PC-9 (cell line): ENCODE data around the gene NOM1. TPM values are rescaled to one million over a fixed set of nuclear protein-coding genes. Genes with fewer than 3 reads are reported as not detected.

ENCODE experiments used
- BruUV-seq: library from RNA; stranded (reverse); fragments of 400-500 nt; replicated peaks from 2 replicates; lab custom pipeline; 2021; lab: Mats Ljungman, UMichigan
- CTCF ChIA-PET: fragments of 300-600 bp; sonication (Branson Sonifier 250); formaldehyde crosslinking; loops from one replicate; lab custom pipeline; 2022; ENCODE audit warnings: antibody characterized with exemption; lab: Charles Lee
- POLR2A ChIA-PET: fragments of 300-600 bp; sonication (Branson Sonifier 250); formaldehyde crosslinking; loops from one replicate; lab custom pipeline; 2022; ENCODE audit warnings: antibody characterized with exemption; ENCODE audit not compliant: unreplicated experiment; lab: Charles Lee
- DNase-seq, 2 experiments: peaks; one replicate each; pipeline versions ENCODE4 v3.0.0 to v3.0.0-alpha.2; 2015 to 2022; ENCODE audit warnings: mixed read lengths in 1 of 2
- H2AFZ ChIP-seq: fragments of 200-600 bp; sonication (generic); 2 replicates; pipeline ENCODE4 v1.8.1; 2017; ENCODE audit warnings: antibody characterized with exemption
- H3F3A ChIP-seq: fragments of 200-600 bp; sonication (generic); 2 replicates; pipeline ENCODE4 v1.8.1; 2017; ENCODE audit warnings: antibody characterized with exemption, mild to moderate bottlenecking, low read depth; ENCODE audit not compliant: insufficient read depth
- H3K27ac ChIP-seq: fragments of 200-600 bp; sonication (generic); 2 replicates; pipeline ENCODE4 v1.6.1; 2016; ENCODE audit warnings: mixed run types
- H3K27me3 ChIP-seq: fragments of 200-600 bp; sonication (generic); 2 replicates; pipeline ENCODE4 v1.6.1; 2016; ENCODE audit warnings: low read depth, mixed run types; ENCODE audit not compliant: insufficient read depth
- H3K36me3 ChIP-seq: fragments of 200-600 bp; sonication (generic); 2 replicates; pipeline ENCODE4 v1.6.1; 2016; ENCODE audit warnings: low read depth, mixed run types
- H3K4me1 ChIP-seq: fragments of 200-600 bp; sonication (generic); replicated peaks from 2 replicates; pipeline ENCODE4 v1.6.1; 2016; ENCODE audit warnings: mixed run types; ENCODE audit not compliant: insufficient read depth
- H3K4me2 ChIP-seq: fragments of 200-600 bp; sonication (generic); 2 replicates; pipeline ENCODE4 v1.6.1; 2017; ENCODE audit warnings: mixed run types
- H3K4me3 ChIP-seq: fragments of 200-600 bp; sonication (generic); 2 replicates; pipeline ENCODE4 v1.6.1; 2016; ENCODE audit warnings: mixed run types
- H3K79me2 ChIP-seq: fragments of 200-600 bp; sonication (generic); 2 replicates; pipeline ENCODE4 v1.6.1; 2017; ENCODE audit warnings: low read depth, mixed run types
- H3K9me2 ChIP-seq: fragments of 200-600 bp; sonication (generic); 2 replicates; pipeline ENCODE4 v1.8.1; 2017; ENCODE audit warnings: mild to moderate bottlenecking; ENCODE audit not compliant: insufficient read depth
- H3K9me3 ChIP-seq: fragments of 200-600 bp; sonication (generic); 2 replicates; pipeline ENCODE4 v1.8.1; 2016; ENCODE audit warnings: low read depth; ENCODE audit not compliant: insufficient read depth
- H4K20me1 ChIP-seq: fragments of 200-600 bp; sonication (generic); 2 replicates; pipeline ENCODE4 v1.8.1; 2017; ENCODE audit not compliant: insufficient read depth
- EZH2 ChIP-seq: fragments of 200-600 bp; sonication (generic); IDR thresholded peaks from 2 replicates; pipeline ENCODE4 v1.8.0; 2017; ENCODE audit warnings: antibody characterized with exemption, low read depth
- intact Hi-C: fragments of 100-400 bp; cut with micrococcal nuclease; formaldehyde crosslinking; loops from one replicate; pipeline ENCODE4 v1.10.0; 2022; ENCODE audit not compliant: unreplicated experiment
- total RNA-seq: library from RNA; stranded (reverse); gene quantifications from 2 replicates; pipeline ENCODE4 v1.2.3, GENCODE V29; 2021
- TF ChIP-seq, protein P1 (sequence below): fragments of 200-600 bp; sonication (generic); conservative IDR thresholded peaks from 2 replicates; pipeline ENCODE4 v1.6.1; 2017; ENCODE audit warnings: mixed run types, antibody characterized with exemption, mild to moderate bottlenecking, moderate library complexity

The NOM1 gene
- total RNA-seq, 1 experiment from 2014 or later: 25.4 TPM

DNA sequence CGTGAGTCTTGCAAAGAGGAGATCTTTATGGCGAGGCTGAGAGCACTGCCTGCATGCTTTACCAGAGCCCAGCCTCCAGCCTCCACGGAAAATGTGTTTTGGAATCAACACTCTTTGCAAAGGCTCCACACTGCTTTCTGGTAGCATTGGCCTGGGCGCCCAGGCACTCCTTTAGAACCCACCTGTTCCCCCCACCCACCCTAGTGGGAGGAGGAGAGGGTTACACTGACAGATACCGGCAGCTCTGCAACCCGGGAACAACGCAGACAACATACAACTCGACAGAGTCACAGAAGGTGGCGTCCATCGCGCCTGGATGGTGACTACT, 66.5 kb downstream of the NOM1 start:
- no peaks in the 10 kb centered on the region for H4K20me1 ChIP-seq
- no TSS peak for BruUV-seq
- H3K4me3 ChIP-seq: no peak overlapping the region
- H3K9me3 ChIP-seq: no peaks in the 10 kb centered on the region
- H3K36me3 ChIP-seq: no peaks in the 10 kb centered on the region
- DNase-seq: no peak
- H3K4me1 ChIP-seq: peaks cover 6% of the 10 kb centered on the region
- H3K27ac ChIP-seq: no peak overlapping the region
- no peaks in the 10 kb centered on the region for H3K9me2 ChIP-seq
- no peak overlapping the region for H2AFZ ChIP-seq
- POLR2A ChIA-PET: no interaction called here
- no peak for TF ChIP-seq EZH2
- TF ChIP-seq, protein P1, sequence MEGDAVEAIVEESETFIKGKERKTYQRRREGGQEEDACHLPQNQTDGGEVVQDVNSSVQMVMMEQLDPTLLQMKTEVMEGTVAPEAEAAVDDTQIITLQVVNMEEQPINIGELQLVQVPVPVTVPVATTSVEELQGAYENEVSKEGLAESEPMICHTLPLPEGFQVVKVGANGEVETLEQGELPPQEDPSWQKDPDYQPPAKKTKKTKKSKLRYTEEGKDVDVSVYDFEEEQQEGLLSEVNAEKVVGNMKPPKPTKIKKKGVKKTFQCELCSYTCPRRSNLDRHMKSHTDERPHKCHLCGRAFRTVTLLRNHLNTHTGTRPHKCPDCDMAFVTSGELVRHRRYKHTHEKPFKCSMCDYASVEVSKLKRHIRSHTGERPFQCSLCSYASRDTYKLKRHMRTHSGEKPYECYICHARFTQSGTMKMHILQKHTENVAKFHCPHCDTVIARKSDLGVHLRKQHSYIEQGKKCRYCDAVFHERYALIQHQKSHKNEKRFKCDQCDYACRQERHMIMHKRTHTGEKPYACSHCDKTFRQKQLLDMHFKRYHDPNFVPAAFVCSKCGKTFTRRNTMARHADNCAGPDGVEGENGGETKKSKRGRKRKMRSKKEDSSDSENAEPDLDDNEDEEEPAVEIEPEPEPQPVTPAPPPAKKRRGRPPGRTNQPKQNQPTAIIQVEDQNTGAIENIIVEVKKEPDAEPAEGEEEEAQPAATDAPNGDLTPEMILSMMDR: no peak
- no peak overlapping the region for H3K4me2 ChIP-seq
- no peaks in the 10 kb centered on the region for H3K79me2 ChIP-seq
- CTCF ChIA-PET: no interaction called here
- H3F3A ChIP-seq: no peaks in the 10 kb centered on the region
- intact Hi-C loops: loop anchor here (10.0 kb wide), 1 partner anchor 119 kb away; the partner anchor contains the start of gene UBE3C
- peaks cover 26% of the 10 kb centered on the region; the same call in 1 of the 2 replicates for H3K27me3 ChIP-seq

DNA sequence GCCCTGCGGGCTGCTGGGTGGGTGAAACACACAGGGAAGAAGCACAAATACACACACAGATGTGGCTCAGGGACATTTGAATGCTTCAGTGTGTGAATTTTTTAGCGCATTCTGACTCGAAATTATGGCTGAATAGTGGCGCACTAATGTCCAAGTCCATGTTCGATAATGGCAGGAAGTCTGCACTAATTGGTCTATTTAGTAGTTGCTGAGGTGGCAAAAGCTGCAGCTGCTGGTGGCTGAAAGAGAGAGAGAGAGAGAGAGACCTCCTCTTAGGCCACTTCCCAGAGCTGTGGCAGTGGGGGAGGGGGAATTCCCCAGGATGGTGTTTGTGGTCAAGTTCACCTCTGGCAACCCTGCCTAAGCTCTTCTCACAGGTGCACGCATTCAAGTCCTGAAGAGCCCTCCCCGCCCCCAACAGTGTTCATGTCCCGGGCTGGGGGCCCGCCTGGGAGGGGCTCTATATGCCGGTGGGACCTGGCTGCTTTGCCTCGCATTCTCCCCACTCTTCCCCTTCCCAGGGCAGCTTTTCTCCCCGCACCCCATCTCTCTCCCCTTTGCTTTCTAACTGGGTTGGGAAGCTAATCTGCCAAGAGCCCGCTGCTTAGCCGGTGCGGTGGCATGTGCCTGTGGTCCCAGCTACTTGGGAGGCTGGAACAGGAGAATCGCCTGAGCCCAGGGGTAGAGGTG, 67.0 kb downstream of the NOM1 start:
- Histone ChIP-seq H4K20me1 (no peaks in the 10 kb centered on the region), H3K79me2 (no peaks in the 10 kb centered on the region), H3K9me2 (no peaks in the 10 kb centered on the region), H3K4me2 (no peak overlapping the region), H3K36me3 (no peaks in the 10 kb centered on the region), H3K27ac (no peak overlapping the region), H2AFZ (no peak overlapping the region), H3K27me3 (peaks cover 28% of the 10 kb centered on the region; the same call in 1 of the 2 replicates), H3F3A (no peaks in the 10 kb centered on the region), H3K4me3 (no peak overlapping the region), H3K9me3 (no peaks in the 10 kb centered on the region), H3K4me1 (peaks cover 4% of the 10 kb centered on the region)
- TF ChIP-seq EZH2: no peak
- TF ChIP-seq, protein P1: no peak
- no TSS peak for BruUV-seq
- intact Hi-C loops: loop anchor here (10.0 kb wide), 1 partner anchor 118 kb away; the partner anchor contains the start of gene UBE3C
- no peak for DNase-seq
- ChIA-PET CTCF (no interaction called here), POLR2A (no interaction called here)

DNA sequence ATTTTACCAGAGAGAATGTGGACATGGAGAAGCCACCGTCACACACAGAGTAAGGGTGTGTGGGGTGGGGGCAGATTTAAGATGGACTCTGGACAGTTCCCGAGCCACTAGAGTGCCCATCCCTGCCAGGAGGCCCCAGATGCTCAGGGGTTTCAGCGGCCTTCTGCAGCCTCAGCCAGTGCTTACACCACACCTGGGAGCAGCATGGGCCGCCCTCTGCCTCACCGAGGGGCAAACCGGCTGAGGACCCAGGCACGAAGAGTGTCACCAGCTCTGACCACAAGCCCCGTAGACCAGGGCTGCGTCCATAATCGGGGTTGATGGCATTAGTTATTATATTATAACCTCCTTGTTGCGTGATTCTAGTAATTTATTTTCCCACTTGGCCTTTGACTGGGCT, 67.6 kb downstream of the NOM1 start:
- Histone ChIP-seq H3K9me3 (no peaks in the 10 kb centered on the region), H3K4me1 (no peaks in the 10 kb centered on the region), H3K9me2 (no peaks in the 10 kb centered on the region), H3K27ac (no peak overlapping the region), H3K4me2 (no peak overlapping the region), H3K27me3 (peaks cover 31% of the 10 kb centered on the region; the same call in 1 of the 2 replicates), H3K4me3 (no peak overlapping the region), H4K20me1 (no peaks in the 10 kb centered on the region), H3F3A (no peaks in the 10 kb centered on the region), H3K79me2 (no peaks in the 10 kb centered on the region), H3K36me3 (no peaks in the 10 kb centered on the region), H2AFZ (no peak overlapping the region)
- no TSS peak for BruUV-seq
- TF ChIP-seq, protein P1: no peak
- TF ChIP-seq EZH2: no peak
- DNase-seq: no peak
- ChIA-PET CTCF (no interaction called here), POLR2A (no interaction called here)
- intact Hi-C loops: loop anchor here (10.0 kb wide), 1 partner anchor 118 kb away; the partner anchor contains the start of gene UBE3C
